HuH-7.5 (cell line): ENCODE measurements around the gene SETMAR.
"Not testable (repeated sequence)": the region's sequence is repeated elsewhere in the genome, so short reads cannot be mapped to it uniquely, and the experiment has no call there.

ENCODE experiments used
- DNase-seq: peaks from one replicate; pipeline ENCODE4 v3.0.0; 2011; ENCODE audit warnings: low spot score

The SETMAR gene

DNA sequence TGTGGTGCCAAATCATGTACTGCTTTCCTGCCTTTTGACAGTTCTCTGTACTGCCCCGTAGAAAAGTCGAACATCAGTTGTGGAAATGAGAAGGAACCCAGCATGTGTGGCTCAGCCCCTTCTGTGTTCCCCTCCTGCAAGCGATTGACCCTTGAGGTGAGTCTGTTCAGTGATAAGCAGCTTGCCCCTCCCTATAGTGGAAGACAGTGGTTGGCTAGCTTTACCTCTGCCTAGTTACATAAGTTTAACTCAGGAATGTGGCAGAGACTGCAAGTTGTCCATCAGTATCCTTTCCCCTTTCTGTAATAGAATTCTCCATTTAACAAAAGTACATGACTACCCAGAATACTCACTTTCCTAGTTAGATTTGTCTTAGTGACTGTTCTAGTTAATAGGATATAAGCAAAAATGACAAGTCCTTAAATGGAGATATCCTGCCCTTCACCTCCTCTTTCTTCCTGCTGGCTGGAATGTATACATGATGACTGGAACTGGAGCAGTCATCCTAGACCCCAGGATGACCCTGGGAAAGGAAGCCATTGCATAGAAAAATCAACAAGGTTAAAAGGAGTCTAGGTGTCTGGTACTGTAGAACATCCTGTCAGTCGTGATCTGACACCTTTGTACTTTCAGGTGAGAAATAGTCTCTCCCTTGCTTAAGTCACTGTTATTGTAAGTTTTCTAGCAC is 10.6 kb downstream of the SETMAR start:
- DNase-seq = no peak

DNA sequence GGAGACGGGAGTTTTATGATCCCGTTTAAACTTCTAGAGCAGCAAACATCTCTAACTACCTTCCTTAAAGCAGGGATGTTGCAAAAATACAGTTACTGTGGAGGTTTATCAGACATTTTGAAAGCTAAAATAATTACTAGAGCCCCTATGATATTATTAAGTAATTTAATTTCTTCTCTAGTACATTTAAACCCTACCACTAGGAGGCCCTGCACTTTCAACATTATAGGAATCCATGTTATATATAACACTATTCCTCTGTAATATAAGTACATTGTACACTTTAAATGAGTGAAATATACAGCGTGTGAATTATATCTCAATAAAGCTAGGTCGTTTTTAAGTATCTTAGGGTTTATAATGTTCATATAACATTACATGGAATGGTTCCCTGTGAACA is 11.5 kb downstream of the SETMAR start:
- no peak for DNase-seq

DNA sequence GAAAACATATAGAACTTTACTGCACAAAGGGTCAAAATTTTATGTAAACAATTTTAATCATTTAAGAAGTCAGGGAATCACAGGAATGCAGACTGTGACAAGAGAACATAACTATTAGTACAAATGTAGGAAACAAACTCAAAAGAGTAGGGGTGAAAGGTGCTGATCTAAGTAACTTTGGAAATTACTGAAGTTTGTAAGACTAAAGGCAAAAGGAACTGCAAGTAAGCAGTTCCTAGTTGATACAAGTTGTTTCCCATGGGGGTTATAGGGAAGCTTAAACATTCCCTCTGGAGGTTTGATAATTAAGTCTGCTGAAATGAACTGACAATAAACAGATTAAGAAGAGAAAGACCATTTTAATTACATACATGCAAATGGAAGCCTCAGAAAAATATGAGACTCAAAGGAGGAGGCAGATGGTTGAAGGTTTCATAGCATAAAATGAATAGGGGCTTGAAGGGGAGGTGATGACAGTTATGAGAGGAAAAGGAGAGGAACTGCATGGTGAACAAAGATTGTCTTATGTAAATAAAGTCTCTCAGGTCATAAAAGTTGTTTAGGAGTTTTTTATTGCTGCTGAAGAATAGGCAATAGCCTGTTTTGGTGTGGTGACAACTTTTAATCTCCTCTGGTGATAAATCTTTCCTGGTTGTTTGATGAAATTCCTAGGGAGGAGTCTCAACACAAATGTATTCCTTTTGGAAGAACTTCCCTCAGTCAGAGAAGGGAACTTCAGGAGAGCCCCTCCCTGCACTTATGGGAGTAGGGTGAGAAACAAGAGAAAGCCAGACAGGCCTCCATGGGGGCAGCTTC is 17.1 kb downstream of the SETMAR start:
- DNase-seq = no peak

DNA sequence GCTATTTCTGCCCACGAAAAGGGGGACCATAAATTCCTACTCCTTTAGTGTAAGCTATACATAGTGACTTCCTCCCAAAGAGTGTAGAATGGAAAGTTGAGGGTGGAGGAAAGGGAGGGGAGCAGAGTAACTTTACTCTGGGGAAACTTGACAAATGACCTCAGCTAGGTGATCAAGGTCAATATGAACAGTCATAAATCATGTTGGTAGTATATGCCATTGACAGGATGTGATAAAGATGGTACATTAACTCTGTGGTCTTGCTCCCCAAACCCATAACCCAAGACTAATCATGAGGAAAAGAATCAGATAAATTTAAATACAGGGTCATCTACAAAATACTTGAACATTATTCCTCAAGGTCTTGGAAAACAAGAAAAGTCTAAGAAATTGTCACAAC is 18.6 kb downstream of the SETMAR start:
- DNase-seq = no peak

DNA sequence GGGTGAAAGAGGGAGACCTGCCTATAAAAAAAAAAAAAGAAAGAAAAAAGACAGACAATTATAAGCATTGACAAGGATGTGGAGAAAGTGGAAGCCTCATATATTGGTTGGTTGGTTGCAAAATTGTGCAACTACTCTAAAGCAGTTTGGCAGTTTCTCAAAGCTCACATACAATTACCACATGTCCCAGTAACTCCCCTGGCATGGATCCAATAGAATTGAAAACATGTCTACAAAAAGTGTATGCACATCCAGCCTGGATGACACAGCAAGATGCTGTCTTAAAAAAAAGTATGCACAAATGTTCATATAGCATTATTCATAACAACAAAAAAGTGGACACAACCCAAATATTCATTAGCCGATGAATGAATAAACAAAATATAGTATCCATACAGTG is 19.5 kb downstream of the SETMAR start:
- DNase-seq = no peak

DNA sequence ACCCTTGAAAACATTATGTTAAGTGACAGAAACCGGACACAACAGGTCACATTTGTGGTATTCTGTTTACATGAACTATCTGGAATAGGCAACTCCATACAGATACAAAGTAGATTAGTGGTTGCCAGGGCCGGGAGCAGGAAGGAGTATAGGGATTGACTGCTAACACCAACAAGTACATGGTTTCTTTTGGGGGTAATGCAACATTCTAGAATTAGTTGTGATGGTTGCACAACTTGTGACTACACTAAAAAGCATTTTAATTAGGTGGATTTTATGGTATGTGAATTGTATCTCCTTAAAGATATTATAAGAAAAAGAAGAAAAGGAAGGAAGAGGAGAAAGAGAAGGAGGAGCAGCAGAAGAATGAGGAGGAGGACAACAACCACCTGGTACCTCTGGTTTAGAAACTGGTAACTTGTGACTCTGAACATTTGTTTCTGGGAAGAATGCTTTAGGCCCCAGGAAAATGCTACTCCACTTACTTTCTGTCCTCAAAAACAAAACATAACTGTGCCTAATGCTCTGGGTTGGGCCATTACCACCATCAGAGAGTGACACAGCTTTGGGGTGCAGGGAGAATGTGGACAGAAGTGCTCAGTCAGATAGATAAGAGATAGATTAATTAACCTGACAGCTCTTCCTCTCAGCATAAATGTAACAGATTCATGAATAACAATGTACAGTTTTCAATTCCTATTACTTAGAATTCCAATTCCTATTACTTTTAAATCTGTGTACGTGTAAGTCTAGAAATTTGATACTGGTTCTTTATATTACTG is 20.3 kb downstream of the SETMAR start:
- no peak for DNase-seq

DNA sequence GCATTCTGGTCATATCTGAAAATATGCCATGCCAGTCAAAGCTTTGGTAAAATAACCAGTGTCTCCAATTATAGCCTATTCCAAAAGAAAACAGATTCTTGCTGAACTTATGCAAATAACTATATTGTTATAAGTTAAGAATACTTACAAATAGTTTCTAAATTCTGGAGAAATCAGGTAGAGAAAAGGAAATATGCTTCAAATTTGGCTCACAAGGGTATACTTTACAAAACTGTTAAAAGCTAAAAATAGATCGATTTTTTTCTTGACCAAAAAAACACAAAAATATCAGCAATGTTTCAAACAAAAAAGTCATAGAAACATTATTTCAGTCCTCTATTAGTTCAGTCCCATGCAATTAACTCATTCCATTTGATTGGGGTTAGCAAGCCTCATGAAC is 23.7 kb downstream of the SETMAR start:
- DNase-seq = no peak

DNA sequence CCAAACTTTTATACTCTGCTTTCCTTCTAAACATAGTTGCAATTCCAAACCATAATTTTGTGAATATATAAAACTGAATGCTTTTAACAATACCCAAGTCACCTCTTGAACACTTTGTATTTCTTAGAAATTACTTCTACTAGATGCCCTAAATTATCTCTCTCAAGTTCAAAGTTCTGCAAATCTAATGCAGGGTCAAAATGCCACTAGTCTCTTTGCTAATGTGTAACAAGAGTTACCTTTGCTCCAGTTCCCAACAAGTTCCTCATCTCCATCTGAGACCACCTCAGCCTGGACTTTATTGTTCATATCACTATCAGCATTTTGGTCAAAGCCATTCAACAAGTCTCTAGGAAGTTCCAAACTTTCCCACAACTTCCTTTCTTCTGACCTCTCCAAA is 26.6 kb downstream of the SETMAR start:
- DNase-seq = not testable (repeated sequence)

DNA sequence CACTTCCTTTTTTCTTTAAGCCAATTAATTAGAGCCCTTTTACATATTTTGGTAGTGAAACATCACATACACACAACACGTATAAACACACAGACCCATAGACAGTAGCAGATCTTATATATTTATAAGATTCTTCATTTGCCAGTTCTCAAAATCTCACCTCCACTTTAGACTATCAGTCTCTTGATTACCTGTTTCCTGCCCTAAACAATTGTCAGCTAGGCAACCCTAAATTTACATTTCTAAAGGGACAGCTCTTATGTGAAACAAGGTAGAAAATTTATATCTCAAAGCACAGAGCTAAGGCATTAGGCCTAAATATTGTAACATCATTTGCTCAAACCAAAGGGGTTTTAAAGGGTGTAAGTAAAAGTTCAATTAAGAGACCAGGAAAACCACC is 28.9 kb downstream of the SETMAR start:
- no peak for DNase-seq

DNA sequence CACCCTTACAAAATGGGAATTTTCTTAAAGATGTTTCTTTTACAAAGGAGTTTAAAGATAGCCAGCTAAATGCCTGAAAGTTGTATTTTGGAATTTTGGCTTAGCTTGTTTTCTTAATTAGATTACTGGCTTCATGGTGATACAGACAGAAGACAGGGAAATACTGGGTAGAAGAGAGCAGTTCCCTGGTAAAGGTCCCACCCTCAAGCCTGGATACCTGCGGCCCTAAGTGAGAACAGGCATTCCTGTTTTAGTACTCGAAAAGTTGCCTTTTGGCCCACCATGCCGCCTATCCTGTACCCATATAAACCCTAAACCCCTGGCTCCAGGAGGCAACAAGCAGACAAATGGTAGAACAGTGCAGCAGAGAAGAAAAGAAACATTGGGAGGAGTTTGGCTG is 29.4 kb downstream of the SETMAR start:
- DNase-seq = no peak

DNA sequence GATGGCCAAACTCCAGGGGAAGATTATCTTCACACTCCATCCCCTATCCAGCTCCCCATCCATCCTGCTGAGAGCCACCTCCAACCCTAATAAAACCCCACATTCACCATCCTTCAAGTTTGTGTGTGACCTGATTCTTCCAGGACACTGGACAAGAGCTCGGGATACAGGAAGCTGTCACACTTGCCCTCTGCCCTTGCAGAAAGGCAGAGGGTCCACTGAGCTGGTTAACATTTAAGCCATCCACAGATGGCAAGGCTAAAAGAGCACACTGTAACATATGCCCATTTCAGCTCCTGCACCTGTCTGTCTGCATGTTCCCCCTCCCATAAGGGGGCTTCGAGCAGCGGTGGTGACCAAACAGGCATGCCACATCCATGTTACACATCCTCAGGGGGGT is 29.8 kb downstream of the SETMAR start:
- DNase-seq = no peak

DNA sequence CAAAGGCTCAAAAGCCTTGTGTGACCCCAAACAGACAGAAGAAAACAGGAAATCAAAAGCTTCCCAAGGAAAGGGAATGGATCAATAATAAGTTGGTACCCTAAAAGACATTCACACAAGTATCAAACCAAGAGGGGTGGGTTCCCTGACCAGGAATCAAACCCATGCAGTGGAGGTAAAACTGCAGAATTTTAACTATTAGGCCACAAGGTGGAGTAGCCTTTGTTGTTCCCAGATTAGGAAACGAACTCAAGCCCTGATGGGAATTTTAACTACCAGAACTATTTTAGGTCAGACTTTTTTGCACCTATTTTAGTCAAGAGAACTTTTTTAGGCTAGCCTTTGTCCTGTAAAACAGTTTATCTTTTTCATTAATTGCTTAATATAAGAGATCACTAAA is 31.4 kb downstream of the SETMAR start:
- DNase-seq = no peak

DNA sequence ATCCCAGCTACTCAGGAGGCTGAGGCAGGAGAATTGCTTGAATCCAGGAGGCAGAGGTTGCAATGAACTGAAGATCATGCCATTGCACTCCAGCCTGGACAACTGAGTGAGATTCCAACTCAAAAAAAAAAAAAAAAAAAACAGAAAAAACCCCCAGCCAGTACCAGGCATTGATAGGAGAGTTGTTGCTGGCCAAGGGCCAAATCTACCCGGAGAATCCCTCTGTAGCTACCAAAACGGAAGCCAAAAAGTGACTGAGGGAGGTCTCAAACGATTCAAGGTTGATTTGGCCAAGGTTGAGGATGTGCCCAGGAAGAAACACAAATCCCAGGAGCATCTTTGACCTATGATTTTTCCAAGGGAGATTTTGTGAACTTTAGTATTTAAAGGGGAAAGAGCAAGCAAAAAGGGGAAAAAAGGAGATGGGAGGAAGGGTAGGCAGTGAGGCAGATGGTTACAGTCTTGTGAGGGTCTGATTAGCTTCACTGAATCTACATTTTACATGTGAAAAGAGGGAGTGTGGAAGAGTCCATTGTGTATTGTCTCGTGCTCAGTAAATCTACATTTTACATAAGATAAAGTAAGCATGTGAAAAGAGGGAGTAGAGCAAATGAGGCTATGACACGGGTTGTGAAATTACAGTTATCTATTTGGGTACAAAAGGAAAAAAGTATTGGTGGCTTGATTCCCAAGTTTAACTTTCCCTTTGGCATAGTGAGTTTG is 32.8 kb downstream of the SETMAR start:
- DNase-seq = no peak

DNA sequence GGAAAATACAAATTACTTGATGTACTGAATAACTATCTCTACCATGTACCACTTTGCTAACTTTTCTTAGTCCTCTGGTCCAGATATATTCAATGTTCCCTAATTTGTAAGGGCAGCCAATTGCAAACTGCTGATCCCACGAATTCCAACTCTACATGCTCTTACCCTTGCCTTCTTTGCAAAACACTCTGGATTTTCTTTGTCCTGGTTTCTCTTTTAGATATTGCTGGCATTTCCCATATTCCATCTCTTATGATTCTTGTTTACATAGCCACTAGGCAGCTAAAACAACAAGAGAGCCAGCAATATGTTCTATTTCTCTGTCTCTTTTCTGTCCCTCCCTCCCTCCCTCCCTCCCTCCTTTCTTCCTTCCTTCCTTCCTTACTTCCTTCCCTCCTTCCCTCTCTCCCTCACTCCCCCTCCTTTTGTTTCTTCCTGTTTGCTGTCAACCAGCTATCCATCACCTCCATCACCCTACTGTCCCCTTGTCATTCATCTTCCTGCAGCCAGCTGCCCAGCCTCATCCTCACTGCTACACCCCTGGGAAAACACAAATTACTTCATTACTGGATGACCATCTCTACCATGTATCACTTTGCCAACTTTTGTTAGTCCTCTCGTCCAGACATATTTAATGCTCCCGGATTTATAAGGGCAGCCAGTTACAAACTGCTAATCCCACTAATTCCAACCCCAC is 33.8 kb downstream of the SETMAR start:
- no peak for DNase-seq

DNA sequence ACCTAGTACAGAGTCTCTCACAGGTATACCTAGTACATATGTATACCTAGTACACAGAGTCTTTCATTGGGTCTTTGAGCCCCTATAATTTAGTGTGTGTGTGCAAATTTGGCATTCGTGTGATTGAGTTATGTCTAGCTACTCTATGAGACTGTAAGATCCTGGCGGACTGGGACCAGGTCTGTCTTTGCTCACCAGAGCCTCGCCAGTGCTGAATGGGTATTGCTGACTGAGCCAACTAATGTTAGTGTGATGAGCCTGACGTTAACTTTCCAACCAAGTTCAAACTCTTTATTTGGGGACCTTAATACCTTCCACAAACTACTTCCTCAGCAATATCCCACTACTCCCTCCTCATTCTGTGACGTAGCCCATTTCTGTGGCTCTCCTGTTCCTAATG is 35.6 kb downstream of the SETMAR start:
- no peak for DNase-seq

DNA sequence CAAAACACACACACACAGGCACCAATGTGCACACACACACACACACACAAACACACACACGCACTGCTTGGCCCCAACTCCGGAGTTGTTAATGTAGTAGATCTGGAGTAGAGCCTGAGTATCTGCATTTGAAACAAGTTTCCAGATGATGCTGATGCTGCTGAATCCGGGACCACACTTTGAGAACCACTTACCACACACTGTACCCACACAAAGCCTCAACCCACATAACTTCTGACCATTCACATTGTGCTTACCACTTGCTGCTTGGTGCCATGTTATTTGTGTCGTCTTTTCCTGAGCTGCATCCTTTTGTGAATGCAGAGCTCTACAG is 36.9 kb downstream of the SETMAR start:
- no peak for DNase-seq

DNA sequence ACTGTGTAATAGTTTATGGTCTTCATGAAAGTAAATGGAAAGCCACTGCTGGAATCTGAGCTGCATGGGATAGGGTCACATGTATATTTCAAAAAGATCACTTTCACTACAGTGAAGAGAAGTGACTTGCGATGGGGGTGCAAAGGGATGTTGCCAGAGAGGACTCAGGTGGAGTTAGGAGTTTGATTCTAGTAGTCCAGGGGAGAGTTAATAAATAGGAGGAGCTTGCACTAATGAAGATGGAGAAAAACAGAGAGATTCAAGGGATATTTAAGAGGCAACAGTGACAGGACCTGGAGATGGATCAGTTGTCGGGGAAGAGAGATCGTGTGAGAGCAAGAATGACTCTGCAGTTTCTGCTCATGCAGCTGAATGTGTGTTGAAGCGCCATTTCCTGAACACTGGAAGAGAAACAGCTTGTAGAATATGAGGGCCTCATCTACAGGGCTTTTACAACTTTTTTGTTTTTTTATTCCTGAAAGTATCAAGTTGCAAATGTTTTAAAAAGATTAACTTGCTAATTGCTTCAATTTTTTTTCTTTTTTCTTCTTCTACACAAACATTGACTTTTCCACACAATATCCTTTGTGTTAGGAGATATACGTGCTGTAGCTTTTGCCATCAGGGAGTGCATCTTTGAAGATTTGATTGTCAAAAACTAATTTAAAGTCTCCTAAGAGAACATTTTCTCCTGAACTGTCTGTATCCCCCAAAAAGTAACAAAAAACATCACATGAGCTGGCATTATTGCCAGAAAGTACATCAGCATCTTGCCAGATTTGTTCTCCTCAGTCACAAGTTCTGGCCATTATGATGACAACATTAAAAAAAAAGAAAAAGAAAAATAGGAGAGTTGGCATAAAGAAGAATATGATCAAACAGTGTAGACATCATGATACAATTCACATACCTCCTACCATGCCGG is 37.5 kb downstream of the SETMAR start:
- DNase-seq = no peak

DNA sequence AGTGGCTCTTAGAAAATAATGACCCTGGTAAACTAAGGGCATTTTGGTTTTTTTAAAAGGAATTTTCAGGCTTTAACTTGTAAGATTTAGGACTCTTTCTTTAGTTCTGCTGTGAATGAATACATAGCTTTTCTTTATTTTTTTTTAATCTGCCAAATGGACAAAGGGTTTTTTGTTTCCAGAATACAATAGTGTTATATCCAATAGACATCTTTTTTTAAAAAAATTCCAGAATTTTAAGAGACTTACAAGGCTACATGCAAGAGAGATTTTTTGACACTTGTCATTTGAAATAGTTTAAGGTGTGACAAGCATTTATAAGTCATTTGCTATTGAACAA is 38.1 kb downstream of the SETMAR start:
- DNase-seq = no peak

DNA sequence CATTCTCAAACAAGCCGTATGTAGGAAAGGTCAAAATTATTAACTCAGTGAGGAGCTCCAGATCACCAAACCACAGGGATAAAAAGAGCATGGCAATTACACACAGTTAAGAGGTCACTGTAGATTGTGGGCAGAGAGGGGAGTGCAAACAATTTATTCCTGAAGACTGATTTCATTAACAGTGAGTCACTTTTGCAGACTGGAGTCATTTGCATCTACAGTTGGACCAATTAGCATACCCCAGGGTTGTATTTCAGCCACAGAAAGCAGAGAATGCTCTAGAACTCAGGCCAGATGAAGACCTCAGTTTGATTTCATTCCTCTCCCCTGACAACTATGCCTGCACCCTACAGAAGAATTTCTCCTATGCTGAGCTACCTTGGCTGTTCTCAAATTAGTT is 40.1 kb downstream of the SETMAR start:
- no peak for DNase-seq

DNA sequence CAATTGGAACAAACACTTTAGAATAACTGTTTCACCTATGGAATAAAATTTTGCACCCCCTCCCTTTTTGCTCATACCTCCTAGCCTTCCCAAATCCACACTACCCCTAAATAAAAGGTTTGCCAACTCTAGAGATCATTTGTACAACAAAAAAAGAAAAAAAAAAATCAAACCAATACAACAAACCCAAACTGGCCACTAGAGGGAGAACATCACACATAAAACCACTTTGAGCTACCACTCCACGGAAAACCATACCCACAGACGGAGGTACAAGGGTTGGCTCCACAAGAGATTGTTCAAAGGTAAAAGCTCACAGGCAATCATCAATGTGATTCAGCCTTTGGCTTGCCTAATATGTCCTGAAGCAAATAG is 47.6 kb downstream of the SETMAR start:
- peak; percentile 64 for DNase-seq
